ENCODE results near the gene TOGARAM2.

TOGARAM2 gene

DNA sequence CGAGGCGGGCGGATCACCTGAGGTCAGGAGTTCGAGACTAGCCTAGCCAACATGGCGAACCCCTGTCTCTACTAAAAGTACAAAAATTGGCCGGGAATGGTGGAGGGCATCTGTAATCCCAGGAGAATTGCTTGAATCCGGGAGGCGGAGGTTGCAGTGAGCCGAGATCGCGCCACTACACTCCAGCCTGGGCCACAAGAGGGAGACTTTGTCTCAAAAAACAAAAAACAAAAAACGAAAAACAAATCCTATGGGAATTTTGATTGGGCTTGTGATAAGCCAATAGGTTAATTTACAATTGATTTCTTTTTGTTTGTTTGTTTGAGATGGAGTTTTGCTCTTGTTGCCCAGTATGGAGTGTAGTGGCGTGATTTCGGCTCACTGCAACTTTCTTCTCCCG lies 24.2 kb upstream of the TOGARAM2 start:
- in situ Hi-C loops (cut with MboI; ENCODE audit: low sequenced_read_pairs, unreplicated experiment): no loop called here
- TF ChIP-seq, protein P1, sequence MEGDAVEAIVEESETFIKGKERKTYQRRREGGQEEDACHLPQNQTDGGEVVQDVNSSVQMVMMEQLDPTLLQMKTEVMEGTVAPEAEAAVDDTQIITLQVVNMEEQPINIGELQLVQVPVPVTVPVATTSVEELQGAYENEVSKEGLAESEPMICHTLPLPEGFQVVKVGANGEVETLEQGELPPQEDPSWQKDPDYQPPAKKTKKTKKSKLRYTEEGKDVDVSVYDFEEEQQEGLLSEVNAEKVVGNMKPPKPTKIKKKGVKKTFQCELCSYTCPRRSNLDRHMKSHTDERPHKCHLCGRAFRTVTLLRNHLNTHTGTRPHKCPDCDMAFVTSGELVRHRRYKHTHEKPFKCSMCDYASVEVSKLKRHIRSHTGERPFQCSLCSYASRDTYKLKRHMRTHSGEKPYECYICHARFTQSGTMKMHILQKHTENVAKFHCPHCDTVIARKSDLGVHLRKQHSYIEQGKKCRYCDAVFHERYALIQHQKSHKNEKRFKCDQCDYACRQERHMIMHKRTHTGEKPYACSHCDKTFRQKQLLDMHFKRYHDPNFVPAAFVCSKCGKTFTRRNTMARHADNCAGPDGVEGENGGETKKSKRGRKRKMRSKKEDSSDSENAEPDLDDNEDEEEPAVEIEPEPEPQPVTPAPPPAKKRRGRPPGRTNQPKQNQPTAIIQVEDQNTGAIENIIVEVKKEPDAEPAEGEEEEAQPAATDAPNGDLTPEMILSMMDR (IDR thresholded peaks at IDR 0.05; ENCODE audit: borderline replicate concordance, control extremely low read depth, extremely low read depth, insufficient read depth, missing control alignments): peak; percentile 34

DNA sequence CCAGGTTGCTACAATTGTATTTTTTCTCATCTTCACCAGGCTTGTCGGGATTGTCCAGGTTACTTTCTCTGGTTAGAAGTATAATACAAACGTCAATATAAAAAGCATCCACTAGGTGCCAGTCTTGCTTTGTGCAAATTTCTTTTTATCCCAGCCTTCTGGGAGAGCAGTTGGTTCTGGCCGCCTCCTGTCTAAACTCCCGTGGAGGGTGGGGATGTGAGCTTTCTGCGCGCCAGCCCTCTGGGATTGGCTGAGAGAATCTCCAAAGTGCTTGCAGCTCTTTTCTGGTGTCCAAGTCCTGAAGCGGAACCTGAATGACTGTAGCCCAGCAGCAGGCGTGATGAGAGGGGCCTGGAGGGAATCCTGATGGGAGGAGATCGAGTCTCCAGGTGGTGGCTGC lies 22.4 kb upstream of the TOGARAM2 start:
- TF ChIP-seq, protein P1 (IDR thresholded peaks at IDR 0.05; ENCODE audit: borderline replicate concordance, control extremely low read depth, extremely low read depth, insufficient read depth, missing control alignments): peak; percentile 44
- DNase-seq (ENCODE audit: low spot score): peak; percentile 73
- in situ Hi-C loops (cut with MboI; ENCODE audit: low sequenced_read_pairs, unreplicated experiment): no loop called here

More for the DNA sequence above, 24.2 kb upstream of the TOGARAM2 start:
- DNase-seq (ENCODE audit: low spot score): no peak

DNA sequence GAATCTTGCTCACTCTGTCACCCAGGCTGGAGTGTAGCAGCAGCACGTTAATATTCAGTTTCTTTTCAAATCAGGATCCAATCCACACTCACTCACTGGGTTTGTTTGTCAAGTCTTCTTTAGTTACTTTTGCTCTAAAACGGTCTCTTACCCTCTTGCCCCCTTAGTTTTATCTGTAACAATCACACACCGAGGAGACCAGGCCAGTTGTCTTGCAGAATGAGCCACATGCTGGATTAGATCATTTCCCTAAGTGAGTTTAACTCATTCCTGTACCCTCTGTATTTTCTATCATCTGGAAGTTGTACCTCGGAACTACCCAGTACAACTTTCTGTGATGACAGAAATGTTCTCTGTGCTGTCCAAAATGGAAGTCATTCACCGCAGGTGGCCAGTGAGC lies 20.7 kb upstream of the TOGARAM2 start:
- in situ Hi-C loops (cut with MboI; ENCODE audit: low sequenced_read_pairs, unreplicated experiment): loop anchor here (10.0 kb wide), 1 partner anchor 244 kb away; no protein-coding TSS in a partner anchor
- no peak for DNase-seq (ENCODE audit: low spot score)
- TF ChIP-seq, protein P1 (IDR thresholded peaks at IDR 0.05; ENCODE audit: borderline replicate concordance, control extremely low read depth, extremely low read depth, insufficient read depth, missing control alignments): no peak

DNA sequence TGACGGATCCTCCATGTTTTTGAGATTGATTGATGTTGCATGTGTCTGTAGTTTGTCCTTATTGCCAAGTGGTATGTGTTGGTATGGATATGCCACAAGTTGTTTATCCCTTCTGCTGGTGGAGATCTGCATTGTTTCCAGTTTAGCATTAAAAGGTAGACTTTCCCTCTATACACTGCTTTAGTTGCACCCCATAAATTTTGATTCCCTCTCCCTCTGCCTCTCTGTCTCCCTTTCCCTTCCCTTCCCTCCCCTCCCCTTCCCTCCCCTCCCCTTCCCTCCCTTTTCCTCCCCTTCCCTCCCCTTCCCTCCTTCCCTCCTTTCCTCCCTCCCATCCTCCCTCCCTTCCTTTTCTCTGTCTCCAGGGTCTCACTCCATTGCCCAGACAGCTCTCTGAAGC lies 18.6 kb upstream of the TOGARAM2 start:
- in situ Hi-C loops (cut with MboI; ENCODE audit: low sequenced_read_pairs, unreplicated experiment): loop anchor here (10.0 kb wide), 1 partner anchor 242 kb away; no protein-coding TSS in a partner anchor
- TF ChIP-seq, protein P1 (IDR thresholded peaks at IDR 0.05; ENCODE audit: borderline replicate concordance, control extremely low read depth, extremely low read depth, insufficient read depth, missing control alignments): no peak
- DNase-seq (ENCODE audit: low spot score): no peak

DNA sequence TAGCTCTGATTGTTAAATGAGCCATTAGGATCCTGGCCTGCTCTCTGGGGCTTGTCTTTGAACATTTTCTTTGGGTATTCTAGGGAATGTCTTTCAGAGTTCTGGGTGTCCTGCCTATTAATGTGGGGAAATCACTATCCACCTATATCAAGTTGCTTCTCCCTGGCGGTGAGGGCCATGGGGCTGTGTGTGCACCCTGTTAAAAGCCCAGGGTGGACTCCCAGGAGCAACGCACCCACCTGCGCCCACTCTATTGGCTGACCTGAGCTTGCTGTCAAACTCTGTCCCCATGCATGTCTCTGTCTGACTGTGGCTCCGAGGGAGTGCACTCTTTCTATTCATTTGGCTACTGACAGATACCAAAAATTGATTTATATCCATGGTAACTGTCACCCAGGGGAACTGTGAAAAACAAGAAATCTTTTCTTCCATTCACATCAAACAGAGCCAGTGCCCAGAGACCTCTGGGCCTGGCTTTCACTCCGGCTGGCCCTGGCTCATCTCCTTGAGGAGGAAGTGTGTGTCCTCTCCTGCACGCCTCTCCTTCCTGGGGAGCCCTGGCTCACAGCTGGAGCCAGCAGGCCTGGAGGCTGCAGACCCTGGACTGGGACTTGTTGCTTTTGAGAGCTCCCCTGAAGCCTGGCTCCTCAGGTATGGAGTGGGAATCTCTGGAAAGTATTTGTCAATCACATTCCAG lies 10.5 kb upstream of the TOGARAM2 start:
- no peak for DNase-seq (ENCODE audit: low spot score)
- TF ChIP-seq, protein P1 (IDR thresholded peaks at IDR 0.05; ENCODE audit: borderline replicate concordance, control extremely low read depth, extremely low read depth, insufficient read depth, missing control alignments): no peak
- in situ Hi-C loops (cut with MboI; ENCODE audit: low sequenced_read_pairs, unreplicated experiment): no loop called here

DNA sequence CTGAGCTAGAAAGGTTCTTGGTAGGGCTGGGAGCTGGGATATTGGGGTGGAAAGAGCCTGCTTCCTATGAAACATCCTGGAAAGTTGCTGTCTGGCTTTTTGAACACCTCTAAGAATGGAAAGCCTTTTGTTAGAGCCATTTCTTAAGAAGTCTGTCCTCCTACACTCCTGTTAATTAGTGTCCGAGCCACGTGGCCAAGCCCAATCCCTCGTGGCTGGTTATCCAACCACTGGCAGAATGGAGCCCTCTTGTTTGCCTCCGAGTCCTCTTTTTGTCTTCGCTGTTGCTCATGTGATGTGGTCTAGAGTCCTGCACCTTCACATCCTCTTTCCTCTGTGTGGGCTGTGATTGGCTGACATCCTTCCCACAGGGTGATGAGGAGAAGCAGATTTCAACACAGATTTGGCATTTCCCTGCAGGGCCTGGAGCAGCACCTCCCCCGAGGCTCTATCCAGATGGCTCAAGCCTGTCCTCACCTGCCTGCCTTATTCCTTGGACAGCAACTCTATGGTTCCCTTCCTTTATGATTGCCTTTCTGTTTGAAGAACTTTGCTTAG lies 8.2 kb upstream of the TOGARAM2 start:
- in situ Hi-C loops (cut with MboI; ENCODE audit: low sequenced_read_pairs, unreplicated experiment): no loop called here

More for the DNA sequence above, 8.2 kb upstream of the TOGARAM2 start:
- DNase-seq (ENCODE audit: low spot score): no peak
- TF ChIP-seq, protein P1 (IDR thresholded peaks at IDR 0.05; ENCODE audit: borderline replicate concordance, control extremely low read depth, extremely low read depth, insufficient read depth, missing control alignments): no peak

All from GM13976 (cell line).